Keratinocyte (primary cell): Measurements from ENCODE around the gene EPHA1. TPM values are rescaled to one million over a fixed set of nuclear protein-coding genes. Genes with fewer than 3 reads are reported as not detected.

Source experiments
- DNase-seq: peaks from one replicate; pipeline ENCODE4 v3.0.0-alpha.2; 2011; ENCODE audit warnings: low read depth, missing footprints, low spot score
- FAIRE-seq: peaks from 2 replicates; lab custom pipeline; 2011; peaks lifted over from hg19 to GRCh38; lab: Jason Lieb, UNC
- H2AFZ ChIP-seq: 2 replicates; pipeline ENCODE4 v1.6.0; 2012; ENCODE audit warnings: low read length, control low read depth, inconsistent platforms; ENCODE audit not compliant: control insufficient read depth
- H3K27ac ChIP-seq: 2 replicates; pipeline ENCODE4 v1.5.1; 2011; ENCODE audit warnings: low read length; ENCODE audit not compliant: control insufficient read depth, insufficient read depth
- H3K27me3 ChIP-seq: 3 replicates; pipeline ENCODE4 v1.6.0; 2011; ENCODE audit warnings: low read length; ENCODE audit not compliant: control insufficient read depth, insufficient read depth; ENCODE audit errors: extremely low read depth
- H3K36me3 ChIP-seq, 2 experiments: 2 replicates in 1 of 2; 3 replicates in 1 of 2; pipeline ENCODE4 v1.5.1; 2011; ENCODE audit warnings: low read length in 2 of 2, mild to moderate bottlenecking in 1 of 2; ENCODE audit not compliant: control insufficient read depth in 2 of 2, insufficient read depth in 2 of 2; ENCODE audit errors: extremely low read depth in 1 of 2
- H3K4me1 ChIP-seq: 3 replicates; pipeline ENCODE4 v1.5.1; 2011; ENCODE audit warnings: low read length; ENCODE audit not compliant: control insufficient read depth, insufficient read depth; ENCODE audit errors: extremely low read depth
- H3K4me2 ChIP-seq: 3 replicates; pipeline ENCODE4 v1.6.0; 2011; ENCODE audit warnings: low read depth, low read length; ENCODE audit not compliant: control insufficient read depth, insufficient read depth; ENCODE audit errors: extremely low read depth
- H3K4me3 ChIP-seq, 3 experiments: fragments of 200-600 bp in 1 of 3; sonication (generic) in 1 of 3; 2 replicates in 2 of 3; 3 replicates in 1 of 3; pipeline ENCODE4 v1.5.1; 2011 to 2016; ENCODE audit warnings: low read length in 3 of 3, mild to moderate bottlenecking in 3 of 3, control low read depth in 2 of 3, inconsistent platforms in 1 of 3, low read depth in 1 of 3, mixed read lengths in 1 of 3, mixed run types in 1 of 3, moderate library complexity in 1 of 3; ENCODE audit not compliant: control insufficient read depth in 2 of 3, insufficient read depth in 2 of 3; ENCODE audit errors: extremely low read depth in 1 of 3
- H3K79me2 ChIP-seq: 2 replicates; pipeline ENCODE4 v1.6.0; 2012; ENCODE audit warnings: low read length; ENCODE audit not compliant: control insufficient read depth, insufficient read depth
- H3K9ac ChIP-seq: 3 replicates; pipeline ENCODE4 v1.6.0; 2011; ENCODE audit warnings: low read length; ENCODE audit not compliant: control insufficient read depth, insufficient read depth; ENCODE audit errors: extremely low read depth
- H3K9me1 ChIP-seq: 3 replicates; pipeline ENCODE4 v1.6.0; 2011; ENCODE audit warnings: low read length; ENCODE audit not compliant: control insufficient read depth, insufficient read depth; ENCODE audit errors: extremely low read depth
- H3K9me3 ChIP-seq: 2 replicates; pipeline ENCODE4 v1.5.1; 2012; ENCODE audit warnings: low read depth, low read length; ENCODE audit not compliant: control insufficient read depth
- H4K20me1 ChIP-seq: 3 replicates; pipeline ENCODE4 v1.6.0; 2011; ENCODE audit warnings: low read length; ENCODE audit not compliant: control insufficient read depth, insufficient read depth; ENCODE audit errors: extremely low read depth
- EZH2 ChIP-seq: IDR thresholded peaks from one replicate; pipeline ENCODE4 v1.6.1; 2012; ENCODE audit warnings: inconsistent platforms, mild to moderate bottlenecking, low read length, moderate library complexity
- dilution Hi-C: fragments of 300-500 bp; cut with MboI; formaldehyde crosslinking; loops from one replicate; pipeline ENCODE4 v1.7.0; 2020; ENCODE audit warnings: low sequenced_read_pairs; ENCODE audit not compliant: extremely low pct_ligation_motif_present
- polyA plus RNA-seq, 5 experiments: library from polyadenylated mRNA; depleted of rRNA in 3 of 5; stranded (reverse) in 3 of 5; stranded (forward) in 1 of 5; unstranded in 1 of 5; fragments of >200 nt; gene quantifications; 1 replicate in 1 of 5; 2 replicates in 3 of 5; 3 replicates in 1 of 5; pipeline versions ENCODE4 v1.2.1 to v1.2.3, GENCODE V29; 2011 to 2012; ENCODE audit warnings: missing spikeins in 2 of 5, low read depth in 1 of 5, low replicate concordance in 1 of 5
- TF ChIP-seq, protein P1 (sequence below), 3 experiments: IDR thresholded peaks in 1 of 3; conservative IDR thresholded peaks in 1 of 3; optimal IDR thresholded peaks in 1 of 3; 2 replicates in 2 of 3; 3 replicates in 1 of 3; pipeline versions ENCODE3 to v1.5.1; 2011; ENCODE audit warnings: low read length in 3 of 3, mild to moderate bottlenecking in 3 of 3, moderate library complexity in 2 of 3, control low read depth in 1 of 3, inconsistent platforms in 1 of 3; ENCODE audit not compliant: insufficient read depth in 2 of 3; ENCODE audit errors: extremely low read depth in 1 of 3

EPHA1 gene
- polyA plus RNA-seq, 1 donor (not counting 4 experiments of a cell fraction or from before 2014, with no cell fraction given), result 31.9 TPM

GRCh38 chr7:143456992-143457793, 48.5 kb upstream of the EPHA1 start:
- FAIRE-seq (no peak), DNase-seq (no peak)
- Histone ChIP-seq H3K4me1 (peaks cover 18% of the 10 kb centered on the region), H3K9me1 (no peaks in the 10 kb centered on the region), H3K27me3 (no peaks in the 10 kb centered on the region), H4K20me1 (no peaks in the 10 kb centered on the region), H3K4me2 (no peak overlapping the region), H3K9me3 (no peaks in the 10 kb centered on the region), H3K27ac (no peak overlapping the region), H2AFZ (no peak overlapping the region), H3K79me2 (no peaks in the 10 kb centered on the region), H3K4me3 (no peak overlapping the region), H3K36me3 (no peaks in the 10 kb centered on the region), H3K9ac (no peak overlapping the region)
- no peak for TF ChIP-seq EZH2
- TF ChIP-seq, protein P1, sequence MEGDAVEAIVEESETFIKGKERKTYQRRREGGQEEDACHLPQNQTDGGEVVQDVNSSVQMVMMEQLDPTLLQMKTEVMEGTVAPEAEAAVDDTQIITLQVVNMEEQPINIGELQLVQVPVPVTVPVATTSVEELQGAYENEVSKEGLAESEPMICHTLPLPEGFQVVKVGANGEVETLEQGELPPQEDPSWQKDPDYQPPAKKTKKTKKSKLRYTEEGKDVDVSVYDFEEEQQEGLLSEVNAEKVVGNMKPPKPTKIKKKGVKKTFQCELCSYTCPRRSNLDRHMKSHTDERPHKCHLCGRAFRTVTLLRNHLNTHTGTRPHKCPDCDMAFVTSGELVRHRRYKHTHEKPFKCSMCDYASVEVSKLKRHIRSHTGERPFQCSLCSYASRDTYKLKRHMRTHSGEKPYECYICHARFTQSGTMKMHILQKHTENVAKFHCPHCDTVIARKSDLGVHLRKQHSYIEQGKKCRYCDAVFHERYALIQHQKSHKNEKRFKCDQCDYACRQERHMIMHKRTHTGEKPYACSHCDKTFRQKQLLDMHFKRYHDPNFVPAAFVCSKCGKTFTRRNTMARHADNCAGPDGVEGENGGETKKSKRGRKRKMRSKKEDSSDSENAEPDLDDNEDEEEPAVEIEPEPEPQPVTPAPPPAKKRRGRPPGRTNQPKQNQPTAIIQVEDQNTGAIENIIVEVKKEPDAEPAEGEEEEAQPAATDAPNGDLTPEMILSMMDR (optimal IDR thresholded peaks at IDR 0.05 in 1 of 3, IDR thresholded peaks at IDR 0.05 in 1 of 3, conservative IDR thresholded peaks at IDR 0.05 in 1 of 3; ENCODE audit: extremely low read depth in 1 of 3, insufficient read depth in 2 of 3, low read length in 3 of 3), result no peak
- dilution Hi-C loops, result no loop called here

DNA sequence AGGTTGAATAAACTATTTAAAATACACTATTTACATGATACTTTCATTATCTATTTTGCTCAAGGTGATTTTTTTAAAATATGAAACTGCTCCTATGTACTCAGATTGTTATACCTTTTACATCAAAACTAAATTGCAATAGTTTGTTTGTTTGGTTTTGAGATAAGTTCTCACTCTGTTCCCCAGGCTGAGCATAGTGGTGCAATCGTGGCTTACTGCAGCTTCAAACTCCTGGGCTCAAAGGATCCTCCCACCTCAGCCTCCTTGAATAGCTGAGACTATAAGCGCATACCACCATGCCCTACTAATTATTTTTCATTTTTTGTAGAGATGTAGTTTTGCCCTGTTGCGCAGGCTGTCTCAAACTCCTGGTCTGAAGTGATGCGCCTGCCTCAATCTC, 47.3 kb upstream of the EPHA1 start:
- no peak overlapping the region for H3K9ac ChIP-seq
- H3K27ac ChIP-seq, result no peak overlapping the region
- dilution Hi-C loops, result no loop called here
- no peaks in the 10 kb centered on the region for H3K79me2 ChIP-seq
- no peaks in the 10 kb centered on the region for H3K36me3 ChIP-seq
- H3K4me1 ChIP-seq, result peaks cover 18% of the 10 kb centered on the region
- no peaks in the 10 kb centered on the region for H3K9me3 ChIP-seq
- TF ChIP-seq, protein P1 (optimal IDR thresholded peaks at IDR 0.05 in 1 of 3, IDR thresholded peaks at IDR 0.05 in 1 of 3, conservative IDR thresholded peaks at IDR 0.05 in 1 of 3; ENCODE audit: extremely low read depth in 1 of 3, insufficient read depth in 2 of 3, low read length in 3 of 3), result no peak
- TF ChIP-seq EZH2, result no peak
- H3K9me1 ChIP-seq, result no peaks in the 10 kb centered on the region
- no peak overlapping the region for H3K4me2 ChIP-seq
- H2AFZ ChIP-seq, result no peak overlapping the region
- no peak for FAIRE-seq
- H3K27me3 ChIP-seq, result no peaks in the 10 kb centered on the region
- DNase-seq, result no peak
- H4K20me1 ChIP-seq, result no peaks in the 10 kb centered on the region
- H3K4me3 ChIP-seq, result no peak overlapping the region
